Loucy (cell line): Measurements from ENCODE around the gene RECQL5.

Source experiments
- EZH2phosphoT487 ChIP-seq: fragments of 200-600 bp; IDR thresholded peaks from 2 replicates; pipeline ENCODE4 v1.6.1; 2018; ENCODE audit warnings: antibody characterized with exemption, mild to moderate bottlenecking, moderate library complexity, borderline replicate concordance
- TF ChIP-seq, protein P1 (sequence below): fragments of 200-600 bp; sonication (generic); conservative IDR thresholded peaks from 2 replicates; pipeline ENCODE4 v1.5.1; 2014; ENCODE audit warnings: mild to moderate bottlenecking, antibody characterized with exemption, low read length

DNA sequence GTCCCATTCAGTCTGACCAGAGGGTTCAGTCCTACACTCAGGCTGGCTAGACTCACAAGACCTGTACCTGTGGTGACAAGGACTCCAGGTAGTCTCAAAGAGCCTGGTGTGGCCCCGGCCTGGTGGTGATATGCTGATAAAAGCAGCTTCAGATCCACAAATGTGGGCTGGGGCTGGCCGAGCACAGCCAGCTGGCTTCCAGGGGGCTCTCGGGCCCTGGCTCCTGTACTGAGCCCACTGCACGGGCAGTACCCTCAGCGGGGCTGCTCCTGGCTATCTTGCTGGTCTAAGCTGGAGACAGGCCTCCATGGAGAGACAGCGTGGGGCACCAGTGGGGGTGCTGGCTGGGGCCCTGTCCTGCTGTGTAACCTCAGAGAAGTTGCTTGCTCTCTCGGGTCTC lies 29.4 kb downstream of the RECQL5 start:
- TF ChIP-seq, protein P1, sequence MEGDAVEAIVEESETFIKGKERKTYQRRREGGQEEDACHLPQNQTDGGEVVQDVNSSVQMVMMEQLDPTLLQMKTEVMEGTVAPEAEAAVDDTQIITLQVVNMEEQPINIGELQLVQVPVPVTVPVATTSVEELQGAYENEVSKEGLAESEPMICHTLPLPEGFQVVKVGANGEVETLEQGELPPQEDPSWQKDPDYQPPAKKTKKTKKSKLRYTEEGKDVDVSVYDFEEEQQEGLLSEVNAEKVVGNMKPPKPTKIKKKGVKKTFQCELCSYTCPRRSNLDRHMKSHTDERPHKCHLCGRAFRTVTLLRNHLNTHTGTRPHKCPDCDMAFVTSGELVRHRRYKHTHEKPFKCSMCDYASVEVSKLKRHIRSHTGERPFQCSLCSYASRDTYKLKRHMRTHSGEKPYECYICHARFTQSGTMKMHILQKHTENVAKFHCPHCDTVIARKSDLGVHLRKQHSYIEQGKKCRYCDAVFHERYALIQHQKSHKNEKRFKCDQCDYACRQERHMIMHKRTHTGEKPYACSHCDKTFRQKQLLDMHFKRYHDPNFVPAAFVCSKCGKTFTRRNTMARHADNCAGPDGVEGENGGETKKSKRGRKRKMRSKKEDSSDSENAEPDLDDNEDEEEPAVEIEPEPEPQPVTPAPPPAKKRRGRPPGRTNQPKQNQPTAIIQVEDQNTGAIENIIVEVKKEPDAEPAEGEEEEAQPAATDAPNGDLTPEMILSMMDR: no peak
- TF ChIP-seq EZH2phosphoT487: no peak
